Measurements from ENCODE around the gene WNK2.
"Not testable (repeated sequence)": the region's sequence is repeated elsewhere in the genome, so short reads cannot be mapped to it uniquely, and the experiment has no call there.

The WNK2 gene

GRCh38 chr9:93240891-93241334 lies 57.0 kb downstream of the WNK2 start:
- no peak for DNase-seq

GRCh38 chr9:93243112-93243511 lies 59.2 kb downstream of the WNK2 start:
- no peak for DNase-seq

- no peak for DNase-seq
These were observed 60.2 kb downstream of the WNK2 start for GRCh38 chr9:93244101-93244500.

- no peak for DNase-seq
These were observed 60.8 kb downstream of the WNK2 start for GRCh38 chr9:93244510-93245436.

- no peak for DNase-seq
These were observed 61.6 kb downstream of the WNK2 start for GRCh38 chr9:93245437-93245970.

GRCh38 chr9:93246111-93246510 lies 62.2 kb downstream of the WNK2 start:
- no peak for DNase-seq

GRCh38 chr9:93246526-93246925 lies 62.6 kb downstream of the WNK2 start:
- DNase-seq, result no peak

- DNase-seq, result no peak
These were observed 63.3 kb downstream of the WNK2 start for GRCh38 chr9:93247099-93247865.

- DNase-seq, result no peak
These were observed 64.0 kb downstream of the WNK2 start for GRCh38 chr9:93247892-93248291.

GRCh38 chr9:93248386-93249040 lies 64.6 kb downstream of the WNK2 start:
- DNase-seq, result no peak

- no peak for DNase-seq
These were observed 66.2 kb downstream of the WNK2 start for GRCh38 chr9:93250185-93250584.

GRCh38 chr9:93251309-93251708 lies 67.4 kb downstream of the WNK2 start:
- DNase-seq, result not testable (repeated sequence)

- no peak for DNase-seq
These were observed 68.3 kb downstream of the WNK2 start for GRCh38 chr9:93252116-93252780.

- DNase-seq, result no peak
These were observed 69.0 kb downstream of the WNK2 start for GRCh38 chr9:93252781-93253530.

- DNase-seq, result no peak
These were observed 69.7 kb downstream of the WNK2 start for GRCh38 chr9:93253633-93254032.

GRCh38 chr9:93254061-93254481 lies 70.1 kb downstream of the WNK2 start:
- no peak for DNase-seq

GRCh38 chr9:93254806-93255493 lies 71.0 kb downstream of the WNK2 start:
- DNase-seq, result no peak

GRCh38 chr9:93255494-93255867 lies 71.5 kb downstream of the WNK2 start:
- no peak for DNase-seq

GRCh38 chr9:93255994-93256877 lies 72.3 kb downstream of the WNK2 start:
- DNase-seq, result no peak
